ENCODE measurements around the gene HGFAC.
"Not testable (repeated sequence)": the region's sequence is repeated elsewhere in the genome, so short reads cannot be mapped to it uniquely, and the experiment has no call there.

The HGFAC gene

DNA sequence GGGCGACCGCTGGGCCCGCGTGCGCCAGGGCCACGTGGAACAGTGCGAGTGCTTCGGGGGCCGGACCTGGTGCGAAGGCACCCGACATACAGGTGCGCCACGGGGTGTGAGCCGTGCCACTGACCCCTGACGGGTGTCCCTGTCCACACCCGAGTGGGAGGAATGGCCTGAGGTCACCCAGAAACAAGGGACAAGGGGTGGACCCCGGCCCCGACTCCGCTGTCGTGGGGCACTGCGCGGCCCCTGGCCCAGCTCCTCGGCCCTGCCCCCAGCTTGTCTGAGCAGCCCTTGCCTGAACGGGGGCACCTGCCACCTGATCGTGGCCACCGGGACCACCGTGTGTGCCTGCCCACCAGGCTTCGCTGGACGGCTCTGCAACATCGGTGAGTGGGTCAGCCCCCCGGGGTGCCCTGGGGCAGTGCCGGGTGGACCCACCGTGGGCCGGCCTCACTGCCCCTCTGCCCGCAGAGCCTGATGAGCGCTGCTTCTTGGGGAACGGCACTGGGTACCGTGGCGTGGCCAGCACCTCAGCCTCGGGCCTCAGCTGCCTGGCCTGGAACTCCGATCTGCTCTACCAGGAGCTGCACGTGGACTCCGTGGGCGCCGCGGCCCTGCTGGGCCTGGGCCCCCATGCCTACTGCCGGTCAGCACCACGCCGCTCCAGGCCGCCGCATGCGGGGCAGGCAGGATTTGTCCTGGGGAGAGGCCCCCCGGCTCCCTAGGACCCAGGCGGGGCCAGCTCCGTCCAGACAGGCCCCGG is 2.8 kb downstream of the HGFAC start:
- DNase-seq = no peak

DNA sequence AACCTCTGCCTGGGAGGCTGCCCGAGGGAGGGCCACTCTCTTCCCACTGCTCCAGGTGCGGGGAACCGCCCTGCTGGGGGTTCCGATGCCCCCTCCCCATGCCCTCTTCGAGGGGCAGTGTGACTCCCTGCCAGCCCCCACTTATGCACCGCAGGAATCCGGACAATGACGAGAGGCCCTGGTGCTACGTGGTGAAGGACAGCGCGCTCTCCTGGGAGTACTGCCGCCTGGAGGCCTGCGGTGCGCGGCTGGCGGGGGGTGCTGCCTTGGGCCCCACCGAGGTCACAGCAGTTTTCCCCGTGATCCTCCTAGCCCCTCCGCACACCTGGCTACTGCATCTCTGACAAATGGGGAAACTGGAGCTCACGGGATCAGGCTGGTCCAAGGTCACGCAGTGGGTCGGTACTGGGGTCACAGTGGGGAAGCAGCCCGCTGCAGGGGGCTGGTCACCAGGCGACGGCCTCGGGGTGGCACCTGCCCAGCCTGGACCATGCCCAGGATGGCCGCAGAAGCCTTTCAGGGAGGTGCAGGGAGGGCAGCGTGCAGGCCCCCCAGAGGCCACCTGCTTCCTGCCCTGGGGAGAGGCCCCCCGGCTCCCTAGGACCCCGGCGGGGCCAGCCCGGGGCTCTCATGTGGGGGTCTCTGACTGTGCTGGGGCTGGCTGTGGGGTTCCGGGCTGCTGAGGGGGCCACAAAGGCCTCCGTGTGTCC is 3.5 kb downstream of the HGFAC start:
- no peak for DNase-seq

DNA sequence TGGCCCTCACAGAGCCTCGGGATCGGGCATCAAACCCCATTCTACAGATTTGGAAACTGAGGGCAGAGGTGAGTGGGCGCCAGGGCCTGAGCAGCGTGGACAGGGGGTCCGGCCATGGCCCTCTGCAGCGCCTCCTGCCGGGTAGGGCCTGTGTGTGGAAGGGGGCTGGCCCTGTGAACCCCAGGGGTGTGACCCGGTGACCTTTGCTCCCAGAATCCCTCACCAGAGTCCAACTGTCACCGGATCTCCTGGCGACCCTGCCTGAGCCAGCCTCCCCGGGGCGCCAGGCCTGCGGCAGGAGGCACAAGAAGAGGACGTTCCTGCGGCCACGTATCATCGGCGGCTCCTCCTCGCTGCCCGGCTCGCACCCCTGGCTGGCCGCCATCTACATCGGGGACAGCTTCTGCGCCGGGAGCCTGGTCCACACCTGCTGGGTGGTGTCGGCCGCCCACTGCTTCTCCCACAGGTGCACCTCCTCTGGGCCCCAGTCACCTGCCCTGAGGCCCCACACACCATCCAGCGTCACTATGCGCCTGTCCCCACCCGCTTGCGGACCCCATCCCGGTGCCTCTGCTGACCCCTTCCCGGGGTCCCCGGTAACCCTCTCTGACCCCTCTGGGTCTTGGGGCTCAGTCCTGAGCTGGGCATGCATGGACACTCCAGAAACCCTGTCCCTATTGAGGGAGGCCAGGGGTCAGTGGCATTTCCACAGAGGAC is 4.2 kb downstream of the HGFAC start:
- DNase-seq = no peak

DNA sequence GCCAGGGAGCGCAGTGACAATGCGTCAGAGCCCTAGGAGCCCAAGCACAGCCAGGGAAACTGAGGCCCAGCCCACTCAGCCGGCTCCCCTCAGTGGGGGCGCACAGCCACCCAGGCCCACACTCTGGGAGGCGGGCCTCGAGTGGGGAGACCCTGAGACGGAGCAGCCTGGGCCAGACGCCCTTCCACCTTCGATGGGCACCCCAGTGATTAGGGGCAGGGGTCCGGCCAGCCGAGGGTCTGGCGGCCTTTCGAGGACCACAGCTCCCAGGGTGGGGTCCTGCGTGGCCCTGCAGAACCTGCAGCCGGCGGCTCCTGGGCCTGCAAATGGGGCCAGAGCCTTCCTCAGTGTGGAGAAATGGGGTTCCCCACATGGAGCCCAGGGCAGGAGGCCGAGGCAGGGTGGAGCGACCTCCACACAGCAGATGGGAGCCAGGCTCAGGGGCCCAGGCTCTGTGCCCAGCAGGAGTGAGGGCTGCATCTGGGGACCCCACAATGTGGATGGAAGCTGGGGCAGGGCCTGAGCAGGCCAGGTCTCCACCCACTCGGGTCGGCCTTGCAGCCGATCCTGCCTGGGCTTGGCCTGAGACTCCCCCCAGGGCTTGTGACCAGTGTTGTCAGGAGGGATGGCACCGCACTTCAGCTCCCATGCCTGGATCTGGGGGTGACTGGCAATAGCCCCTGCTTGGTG is 5.0 kb downstream of the HGFAC start:
- DNase-seq = no peak

DNA sequence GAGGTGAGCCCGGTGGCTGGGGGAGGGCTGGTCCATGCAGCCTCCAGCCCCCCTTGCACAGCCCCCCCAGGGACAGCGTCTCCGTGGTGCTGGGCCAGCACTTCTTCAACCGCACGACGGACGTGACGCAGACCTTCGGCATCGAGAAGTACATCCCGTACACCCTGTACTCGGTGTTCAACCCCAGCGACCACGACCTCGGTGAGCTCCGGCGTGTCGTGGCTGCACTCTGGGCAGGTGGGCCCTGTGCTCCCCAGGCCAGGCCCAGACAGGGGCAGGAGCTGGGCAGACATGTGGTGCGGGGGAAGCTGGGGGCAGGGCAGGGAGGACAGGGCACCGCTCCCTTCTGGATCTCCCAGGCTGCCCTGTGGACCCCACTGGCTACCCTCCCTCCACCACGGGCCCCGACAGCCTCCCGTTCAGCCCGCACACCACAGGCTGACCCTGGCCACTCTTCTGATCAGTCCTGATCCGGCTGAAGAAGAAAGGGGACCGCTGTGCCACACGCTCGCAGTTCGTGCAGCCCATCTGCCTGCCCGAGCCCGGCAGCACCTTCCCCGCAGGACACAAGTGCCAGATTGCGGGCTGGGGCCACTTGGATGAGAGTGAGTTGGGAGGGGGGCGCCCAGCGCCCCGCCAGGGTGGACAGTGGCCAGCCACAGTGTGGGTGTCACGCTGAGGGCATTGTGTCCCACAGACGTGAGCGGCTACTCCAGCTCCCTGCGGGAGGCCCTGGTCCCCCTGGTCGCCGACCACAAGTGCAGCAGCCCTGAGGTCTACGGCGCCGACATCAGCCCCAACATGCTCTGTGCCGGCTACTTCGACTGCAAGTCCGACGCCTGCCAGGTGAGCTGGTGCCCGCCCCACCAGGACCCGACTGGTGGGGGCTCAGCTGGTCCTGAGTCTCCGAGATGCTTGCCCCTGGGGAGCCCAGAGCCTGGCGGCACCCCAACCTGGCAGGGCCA is 5.9 kb downstream of the HGFAC start:
- DNase-seq = no peak

DNA sequence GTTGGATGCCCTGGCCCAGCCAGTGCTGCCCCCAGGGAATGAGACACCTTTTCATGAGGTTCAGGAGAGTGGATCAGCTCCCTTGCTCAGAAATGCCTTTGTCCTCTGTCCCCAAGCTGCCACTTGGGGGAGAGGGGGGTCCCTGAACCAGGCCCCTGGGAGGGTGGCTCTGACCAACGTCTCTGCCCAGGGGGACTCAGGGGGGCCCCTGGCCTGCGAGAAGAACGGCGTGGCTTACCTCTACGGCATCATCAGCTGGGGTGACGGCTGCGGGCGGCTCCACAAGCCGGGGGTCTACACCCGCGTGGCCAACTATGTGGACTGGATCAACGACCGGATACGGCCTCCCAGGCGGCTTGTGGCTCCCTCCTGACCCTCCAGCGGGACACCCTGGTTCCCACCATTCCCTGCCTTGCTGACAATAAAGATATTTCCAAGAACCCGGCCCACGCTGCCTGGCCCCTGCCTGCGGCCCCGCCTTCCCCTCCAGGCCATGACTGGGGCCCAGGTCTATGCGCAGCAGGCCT is 7.3 kb downstream of the HGFAC start:
- DNase-seq = no peak

DNA sequence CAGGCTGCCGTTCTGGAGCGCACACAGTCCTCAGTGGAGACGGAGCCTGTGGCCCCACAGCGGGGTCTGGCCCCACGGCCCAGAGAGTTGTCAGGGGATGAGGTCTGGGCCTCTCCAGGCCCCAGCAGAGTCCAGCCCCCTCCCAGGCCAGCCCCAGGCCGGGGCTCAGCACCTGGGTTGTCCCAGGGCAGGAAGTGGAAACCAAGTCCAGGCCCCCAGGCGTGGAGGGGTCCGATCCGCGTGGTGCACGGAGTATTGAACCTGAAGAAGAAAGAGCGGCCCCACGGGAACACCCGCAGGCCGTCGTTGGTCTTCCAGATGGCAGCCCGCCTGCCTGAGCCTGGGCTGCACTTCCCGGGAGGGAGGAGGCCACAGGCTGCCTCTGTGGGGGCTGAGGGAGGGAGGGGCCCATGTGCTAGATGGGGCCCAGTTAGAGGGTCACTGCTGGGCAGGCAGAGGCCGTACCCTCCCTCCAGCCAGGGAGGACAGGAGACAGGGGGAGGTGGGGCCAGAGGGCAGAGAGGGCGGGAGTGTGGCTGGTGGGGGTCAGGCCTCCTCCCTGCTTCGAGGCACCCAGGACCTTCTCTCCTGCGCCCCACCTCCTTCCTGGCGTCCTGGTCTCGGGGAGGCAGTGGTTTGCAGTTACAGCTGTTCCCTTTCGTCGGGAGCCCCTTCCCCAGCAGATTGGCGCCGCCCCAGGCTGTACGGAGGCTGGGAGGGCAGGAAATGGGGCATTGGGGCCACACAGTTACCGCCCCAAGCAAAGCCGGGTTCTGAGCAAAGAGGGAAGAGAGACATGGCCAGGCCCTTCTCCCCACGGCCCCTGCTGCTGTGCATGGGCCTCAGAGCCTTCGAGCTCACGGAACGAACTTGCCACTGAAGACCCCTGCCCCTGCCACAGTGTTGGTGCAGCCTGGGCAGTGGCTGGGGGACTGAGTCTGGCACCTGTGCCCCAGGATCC is 8.1 kb downstream of the HGFAC start:
- no peak for DNase-seq

DNA sequence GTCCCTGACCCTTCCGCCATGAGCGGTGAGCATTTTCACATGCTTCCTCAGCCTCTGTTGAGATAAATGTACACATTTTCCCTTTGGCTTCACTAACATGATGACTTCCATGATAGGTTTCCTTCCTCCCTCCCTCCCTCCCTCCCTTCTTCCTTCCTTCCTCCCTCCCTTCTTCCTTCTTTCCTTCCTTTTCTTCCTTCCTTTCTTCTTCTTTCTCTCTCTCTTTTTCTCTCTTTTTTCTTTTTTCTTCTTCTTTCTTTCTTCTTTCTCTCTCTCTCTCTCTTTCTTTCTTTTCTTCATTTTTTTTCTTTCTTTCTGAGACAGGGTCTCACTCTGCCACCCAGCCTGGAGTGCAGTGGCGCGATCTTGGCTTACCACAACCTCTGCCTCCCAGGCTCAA is 8.9 kb downstream of the HGFAC start:
- DNase-seq = no peak

DNA sequence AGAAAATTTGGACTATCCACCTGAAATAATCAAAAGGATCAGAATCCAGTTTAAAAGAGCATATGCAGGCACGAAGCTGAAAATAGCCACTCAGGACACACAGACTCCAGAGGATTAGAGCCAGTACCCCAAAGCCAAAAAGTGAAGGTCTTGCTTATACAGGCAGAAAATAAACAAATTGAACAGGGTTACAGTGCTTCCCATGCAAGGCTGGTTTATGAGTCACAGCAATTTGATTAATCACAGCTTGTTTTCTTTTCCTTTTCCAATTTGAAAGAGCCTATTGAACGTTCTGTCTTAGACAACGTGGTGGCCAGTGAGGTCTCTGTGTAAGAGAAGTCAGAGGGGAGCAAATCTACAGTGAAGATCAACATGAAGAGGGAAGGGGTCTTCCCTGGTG is 10.2 kb downstream of the HGFAC start:
- no peak for DNase-seq

DNA sequence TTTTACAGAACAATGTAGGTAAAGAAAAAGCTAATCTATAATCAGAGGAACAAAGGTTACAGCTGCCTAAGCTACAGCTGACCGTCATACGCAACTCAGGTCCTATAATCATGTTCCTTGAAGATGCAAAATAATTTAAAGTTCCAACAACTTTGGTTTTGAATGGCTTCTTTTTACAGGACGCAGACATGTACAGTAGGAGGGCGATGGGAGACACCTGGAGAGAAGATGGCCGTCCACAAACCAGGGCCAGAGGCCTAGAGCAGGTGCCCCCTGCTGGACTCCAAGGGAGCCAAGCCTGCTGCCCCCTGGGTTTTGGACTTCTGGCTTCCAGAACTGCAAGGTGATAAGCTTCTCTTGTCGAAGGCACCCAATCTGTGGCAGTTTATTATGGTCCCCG is 10.6 kb downstream of the HGFAC start:
- no peak for DNase-seq

DNA sequence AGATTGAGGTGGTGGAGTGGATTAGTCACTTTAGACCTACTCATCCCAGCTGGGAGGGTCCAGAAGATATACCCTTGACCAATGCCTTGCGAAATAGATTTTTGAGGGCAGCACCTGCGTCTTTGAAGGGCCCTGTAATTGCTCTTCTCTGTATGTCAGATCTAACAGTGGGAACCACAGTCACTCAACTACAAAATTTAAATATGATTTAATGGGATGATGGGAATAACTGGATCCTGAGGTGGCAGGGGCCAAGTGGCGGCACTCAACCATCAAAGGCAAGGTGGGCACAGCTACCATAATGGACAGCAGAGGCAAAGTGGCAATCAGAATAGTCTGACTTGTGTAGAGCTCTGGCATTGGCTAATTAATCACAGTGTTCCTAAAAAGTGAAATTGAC is 13.8 kb downstream of the HGFAC start:
- DNase-seq = not testable (repeated sequence)

DNA sequence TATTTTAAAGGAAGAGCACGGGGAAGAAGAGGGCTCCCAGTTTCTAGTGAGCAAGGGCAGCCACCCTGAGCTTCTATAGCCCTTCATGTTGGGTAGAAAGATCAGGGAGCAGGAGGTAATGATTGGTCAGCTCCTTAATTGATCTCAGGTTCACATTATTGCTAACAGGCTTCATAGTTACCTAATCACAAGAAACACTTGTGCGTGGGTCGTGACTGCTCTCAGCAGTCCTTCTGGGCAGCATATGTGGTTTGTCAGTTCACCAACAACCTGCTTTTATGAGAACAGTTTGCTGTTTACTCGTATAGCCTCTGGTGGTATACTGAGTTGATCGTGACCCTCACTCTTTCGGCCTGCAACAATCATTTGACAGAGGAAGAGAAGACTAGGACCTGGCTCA is 16.6 kb downstream of the HGFAC start:
- no peak for DNase-seq

DNA sequence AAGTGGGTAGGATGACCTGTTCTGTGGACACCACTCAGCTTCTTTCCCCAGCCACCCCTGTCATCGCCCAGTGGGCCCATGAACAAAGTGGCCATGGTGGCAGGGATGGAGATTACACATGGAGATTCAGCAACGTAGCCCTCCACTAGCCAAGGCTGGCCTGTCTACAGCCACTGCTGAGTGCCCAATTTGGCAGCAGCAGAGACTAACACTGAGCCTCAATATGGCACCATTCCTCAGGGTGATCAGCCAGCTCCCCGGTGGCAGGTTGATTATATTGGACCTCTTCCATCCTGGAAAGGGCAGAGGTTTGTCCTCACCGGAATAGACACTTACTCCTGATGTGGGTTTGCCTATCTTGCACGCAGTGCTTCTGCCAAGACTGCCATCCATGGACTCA is 17.4 kb downstream of the HGFAC start:
- not testable (repeated sequence) for DNase-seq

DNA sequence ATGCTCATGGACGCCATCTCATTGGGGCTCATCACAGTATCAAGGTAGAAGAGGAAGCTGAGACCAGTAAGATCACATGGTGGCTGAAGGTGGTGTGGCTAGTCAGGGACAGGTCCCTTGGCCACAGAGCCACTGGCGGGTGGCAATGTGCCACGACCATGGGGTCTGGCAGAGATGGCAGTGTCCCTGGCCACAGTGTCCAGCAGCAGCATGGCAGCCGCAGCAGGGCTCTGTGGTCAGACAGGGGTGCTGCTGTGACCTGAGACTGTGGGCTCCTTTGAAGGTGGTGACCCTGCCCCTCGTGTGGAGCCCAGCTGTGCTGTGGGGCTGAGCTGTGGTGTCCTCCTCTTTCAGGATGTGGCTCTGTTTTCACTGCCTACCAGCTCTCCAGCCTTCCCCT is 19.2 kb downstream of the HGFAC start:
- DNase-seq = no peak

DNA sequence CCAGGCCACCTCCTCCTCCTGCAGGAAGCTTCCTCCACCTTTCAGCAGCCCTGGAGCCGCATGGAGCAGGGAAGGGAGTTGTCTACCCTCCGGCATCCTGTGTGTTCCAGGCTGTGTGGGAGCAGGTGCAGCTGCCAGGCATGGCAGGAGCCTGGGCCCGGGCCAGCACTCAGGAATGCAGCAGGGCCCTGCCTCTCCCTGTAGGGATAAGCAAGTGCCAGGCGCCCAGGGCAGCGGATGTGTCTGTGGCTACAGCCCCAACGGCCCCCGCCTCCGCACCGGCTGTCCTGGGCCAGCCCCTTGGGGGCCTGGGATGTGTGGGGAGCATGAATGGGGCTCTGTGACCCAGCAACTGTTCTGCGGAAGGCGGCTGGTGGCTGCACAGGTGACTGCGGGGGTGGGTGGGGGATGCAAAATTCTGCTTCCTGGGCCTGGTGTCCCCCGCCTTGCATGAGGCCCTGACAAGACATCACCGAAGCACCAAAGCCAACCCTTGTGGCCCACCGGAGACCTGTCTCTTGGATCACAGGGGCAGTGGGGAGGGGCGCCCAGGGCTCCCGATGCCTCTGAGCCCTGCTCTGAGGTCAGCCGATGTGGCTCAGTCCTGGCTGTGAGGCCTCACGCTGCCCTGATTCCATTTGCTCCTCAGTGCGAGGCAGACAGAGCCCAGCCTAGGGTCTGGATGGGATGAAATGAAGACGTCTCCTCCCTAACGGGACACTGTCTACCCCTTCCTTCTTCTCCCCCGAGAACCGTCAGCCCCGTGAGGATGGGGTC is 19.9 kb downstream of the HGFAC start:
- DNase-seq = no peak

DNA sequence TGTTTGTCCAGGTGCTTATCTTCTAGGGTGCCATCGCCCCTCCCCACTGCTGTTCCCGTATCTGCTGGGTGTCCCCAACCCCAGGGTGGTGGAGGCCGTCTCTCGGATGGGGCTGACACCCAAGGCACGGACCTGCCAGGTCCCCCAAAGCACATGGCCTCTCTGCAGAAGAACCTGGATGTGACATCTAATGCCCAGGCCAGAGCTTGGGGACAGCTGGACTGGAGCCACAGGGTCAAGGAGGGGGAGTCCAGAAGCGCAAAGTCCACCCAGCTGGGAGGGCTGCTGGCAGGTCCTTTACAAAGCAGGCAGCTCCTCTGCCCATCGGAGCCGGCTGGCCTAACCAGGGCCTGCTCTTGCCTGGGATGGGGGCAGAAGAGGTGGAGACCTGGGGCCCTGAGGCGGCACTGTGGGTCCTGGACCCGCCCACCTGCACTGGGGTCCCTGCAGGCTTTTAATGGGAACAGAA is 20.6 kb downstream of the HGFAC start:
- DNase-seq = no peak

DNA sequence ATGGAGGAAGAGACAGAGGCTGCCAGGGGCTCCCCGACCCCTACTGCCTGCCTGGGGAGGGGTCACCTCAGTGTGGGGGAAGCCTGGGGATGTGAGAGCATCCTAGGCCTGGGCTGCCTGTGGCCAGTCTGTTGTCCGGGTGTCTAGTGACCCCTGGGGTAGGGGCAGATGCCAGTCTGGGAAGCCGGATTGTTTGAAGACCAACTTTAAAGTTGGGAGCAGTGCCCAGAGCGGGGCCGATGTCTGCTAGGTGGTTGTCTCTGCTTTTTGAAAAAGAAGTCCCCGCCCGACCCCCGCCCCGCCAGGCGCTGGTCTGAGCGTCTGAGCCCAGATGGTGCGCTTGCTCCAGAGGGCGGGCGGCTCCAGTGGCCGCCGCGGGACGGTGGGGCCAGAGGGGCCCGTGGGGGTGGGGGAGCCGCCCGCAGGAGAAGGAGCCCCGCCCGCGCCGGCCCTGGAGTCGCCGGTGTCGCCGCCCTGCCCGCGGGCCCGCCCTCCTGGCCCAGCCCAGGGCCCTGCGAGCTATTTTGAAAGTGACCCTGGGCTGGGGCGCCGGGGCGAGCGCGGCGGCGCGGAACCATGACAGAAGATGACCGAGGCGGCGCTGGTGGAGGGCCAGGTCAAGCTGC is 21.1 kb downstream of the HGFAC start, which contains the start of gene DOK7:
DOK7 (plus strand) TSS at position 517 of the 626 bp plus-strand sequence; CDS start at position 587, 70 bp downstream.
- DNase-seq = no peak

DNA sequence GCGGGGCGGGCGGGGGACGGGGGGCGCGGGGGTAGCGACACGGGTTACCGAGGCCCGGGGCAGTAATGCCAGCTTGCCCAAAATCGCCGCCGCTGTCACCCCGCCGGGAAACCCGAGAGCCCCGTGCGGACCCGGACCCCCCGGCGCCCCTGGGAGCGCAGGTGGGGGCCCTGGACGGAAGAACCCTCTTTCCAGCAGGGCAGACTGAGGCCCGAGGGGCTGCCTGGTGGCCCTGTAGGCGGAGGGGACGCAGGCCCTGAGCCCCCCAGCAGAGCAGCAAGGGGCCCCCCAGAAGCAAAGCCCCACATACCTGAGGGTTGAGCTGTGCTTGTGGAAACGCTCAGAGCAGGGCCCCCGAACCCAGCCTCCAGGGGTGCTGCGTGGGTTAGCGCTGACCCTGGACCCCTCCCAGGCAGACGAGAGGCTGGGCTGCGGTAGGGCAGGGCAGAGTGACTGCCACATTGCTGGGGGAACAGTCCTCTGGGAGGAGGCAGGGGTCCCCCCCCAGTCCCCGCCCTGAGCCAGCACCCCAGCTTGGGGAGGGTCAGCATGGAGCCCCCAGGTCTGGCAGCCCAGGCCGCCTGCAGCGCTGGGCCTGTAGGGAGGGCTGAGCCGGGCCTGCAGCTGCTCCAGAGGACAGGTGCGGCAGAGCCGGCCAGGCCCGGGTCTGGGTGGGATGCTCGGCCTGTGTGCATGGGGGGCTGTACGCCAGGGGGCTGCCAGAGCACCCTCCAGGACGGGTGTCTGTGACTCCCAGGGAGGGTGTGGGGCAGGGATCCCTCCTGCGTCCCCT is 22.0 kb downstream of the HGFAC start:
- DNase-seq = no peak

Data from GOT3 (cell line).